Endothelial cell (in vitro differentiated cells): ENCODE data around the gene SAMD8. TPM values are rescaled to one million over a fixed set of nuclear protein-coding genes. Genes with fewer than 3 reads are reported as not detected.
A peak's percentile ranks its signal among the peaks of the same experiment; 100 is the strongest.

Source experiments
- DNase-seq: peaks from one replicate; pipeline ENCODE4 v3.0.0; 2021; ENCODE audit warnings: low spot score
- H3K27ac Mint-ChIP-seq: one replicate; pipeline ENCODE4 v1.8.0; 2021; ENCODE audit warnings: mixed read lengths, inconsistent platforms; ENCODE audit not compliant: unreplicated experiment
- H3K27me3 Mint-ChIP-seq: one replicate; pipeline ENCODE4 v1.8.0; 2021; ENCODE audit warnings: mild to moderate bottlenecking, moderate library complexity, mixed read lengths, inconsistent platforms; ENCODE audit not compliant: unreplicated experiment
- H3K36me3 Mint-ChIP-seq: one replicate; pipeline ENCODE4 v1.8.0; 2021; ENCODE audit warnings: mild to moderate bottlenecking, low read depth, mixed read lengths, inconsistent platforms; ENCODE audit not compliant: unreplicated experiment
- H3K4me1 Mint-ChIP-seq: one replicate; pipeline ENCODE4 v1.8.0; 2021; ENCODE audit warnings: mild to moderate bottlenecking, mixed read lengths, inconsistent platforms; ENCODE audit not compliant: unreplicated experiment
- H3K4me3 Mint-ChIP-seq: one replicate; pipeline ENCODE4 v1.8.0; 2021; ENCODE audit warnings: mild to moderate bottlenecking, mixed read lengths, inconsistent platforms; ENCODE audit not compliant: unreplicated experiment
- H3K9me3 Mint-ChIP-seq: one replicate; pipeline ENCODE4 v1.8.0; 2021; ENCODE audit warnings: mixed read lengths, inconsistent platforms; ENCODE audit not compliant: unreplicated experiment
- total RNA-seq: library from RNA; stranded (reverse); fragmentation: NEBNext Ultra II Directional; extraction: Animal tissue kit (Norgen Biotek cat#: 25700); gene quantifications from one replicate; pipeline ENCODE4 v1.2.1, GENCODE V29; 2021; ENCODE audit not compliant: unreplicated experiment
- TF ChIP-seq, protein P1 (sequence below): fragments of 200-600 bp; sonication (generic); IDR thresholded peaks from one replicate; pipeline ENCODE4 v1.5.0; 2021; ENCODE audit warnings: antibody characterized with exemption; ENCODE audit not compliant: unreplicated experiment

SAMD8 gene
- total RNA-seq, 1 donor from 2014 or later = 29.0 TPM

DNA sequence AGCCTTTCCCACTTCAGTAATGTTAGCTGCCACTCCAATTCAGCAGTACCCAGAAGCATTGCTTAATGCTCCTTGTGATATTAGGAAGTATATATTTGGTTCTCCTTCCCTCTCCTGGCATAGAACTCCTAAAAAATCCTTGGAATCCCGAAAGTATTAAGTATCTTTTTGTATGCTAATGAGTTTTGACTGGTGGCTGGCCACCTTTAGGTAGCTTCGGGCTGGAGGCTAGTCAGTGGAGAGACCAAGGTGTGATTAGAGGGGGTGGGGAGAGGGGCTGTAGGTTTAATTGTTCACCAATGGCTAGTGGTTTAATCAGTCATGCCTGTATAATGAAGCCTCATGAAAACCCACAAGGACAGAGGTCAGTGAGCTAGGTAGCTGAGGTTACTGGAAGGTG lies 112.1 kb downstream of the SAMD8 start:
- Mint-ChIP-seq H3K36me3 (peaks cover 35% of the 10 kb centered on the region), H3K9me3 (no peaks in the 10 kb centered on the region), H3K4me1 (peaks cover 43% of the 10 kb centered on the region), H3K27ac (peak overlapping the region; percentile 99), H3K4me3 (no peak overlapping the region), H3K27me3 (no peaks in the 10 kb centered on the region)
- DNase-seq = no peak
- TF ChIP-seq, protein P1, sequence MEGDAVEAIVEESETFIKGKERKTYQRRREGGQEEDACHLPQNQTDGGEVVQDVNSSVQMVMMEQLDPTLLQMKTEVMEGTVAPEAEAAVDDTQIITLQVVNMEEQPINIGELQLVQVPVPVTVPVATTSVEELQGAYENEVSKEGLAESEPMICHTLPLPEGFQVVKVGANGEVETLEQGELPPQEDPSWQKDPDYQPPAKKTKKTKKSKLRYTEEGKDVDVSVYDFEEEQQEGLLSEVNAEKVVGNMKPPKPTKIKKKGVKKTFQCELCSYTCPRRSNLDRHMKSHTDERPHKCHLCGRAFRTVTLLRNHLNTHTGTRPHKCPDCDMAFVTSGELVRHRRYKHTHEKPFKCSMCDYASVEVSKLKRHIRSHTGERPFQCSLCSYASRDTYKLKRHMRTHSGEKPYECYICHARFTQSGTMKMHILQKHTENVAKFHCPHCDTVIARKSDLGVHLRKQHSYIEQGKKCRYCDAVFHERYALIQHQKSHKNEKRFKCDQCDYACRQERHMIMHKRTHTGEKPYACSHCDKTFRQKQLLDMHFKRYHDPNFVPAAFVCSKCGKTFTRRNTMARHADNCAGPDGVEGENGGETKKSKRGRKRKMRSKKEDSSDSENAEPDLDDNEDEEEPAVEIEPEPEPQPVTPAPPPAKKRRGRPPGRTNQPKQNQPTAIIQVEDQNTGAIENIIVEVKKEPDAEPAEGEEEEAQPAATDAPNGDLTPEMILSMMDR = no peak

DNA sequence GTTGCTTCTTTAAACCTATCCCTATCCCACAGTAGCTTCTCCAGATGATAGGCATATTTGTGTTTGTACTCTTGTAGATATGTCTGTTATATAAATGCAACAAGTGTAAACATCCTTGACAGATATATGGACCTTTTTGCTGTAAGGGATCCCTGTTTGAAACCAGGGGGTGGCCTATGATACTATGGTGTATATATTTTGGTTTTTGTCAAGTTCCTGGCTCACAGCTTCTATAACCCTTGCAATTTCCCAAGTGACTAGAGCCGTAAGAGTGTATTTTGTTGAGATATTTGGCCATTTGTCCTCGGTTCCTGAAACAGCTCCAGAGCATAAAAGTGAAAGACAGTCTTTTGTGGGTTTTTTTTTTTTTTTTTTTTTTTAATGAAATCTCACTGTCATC lies 114.6 kb downstream of the SAMD8 start:
- H3K27me3 Mint-ChIP-seq = no peaks in the 10 kb centered on the region
- peak overlapping the region; percentile 25 for H3K4me3 Mint-ChIP-seq
- no peaks in the 10 kb centered on the region for H3K9me3 Mint-ChIP-seq
- DNase-seq = no peak
- peaks cover 50% of the 10 kb centered on the region for H3K4me1 Mint-ChIP-seq
- H3K27ac Mint-ChIP-seq = peak overlapping the region; percentile 99
- TF ChIP-seq, protein P1 = no peak
- peaks cover 29% of the 10 kb centered on the region for H3K36me3 Mint-ChIP-seq

DNA sequence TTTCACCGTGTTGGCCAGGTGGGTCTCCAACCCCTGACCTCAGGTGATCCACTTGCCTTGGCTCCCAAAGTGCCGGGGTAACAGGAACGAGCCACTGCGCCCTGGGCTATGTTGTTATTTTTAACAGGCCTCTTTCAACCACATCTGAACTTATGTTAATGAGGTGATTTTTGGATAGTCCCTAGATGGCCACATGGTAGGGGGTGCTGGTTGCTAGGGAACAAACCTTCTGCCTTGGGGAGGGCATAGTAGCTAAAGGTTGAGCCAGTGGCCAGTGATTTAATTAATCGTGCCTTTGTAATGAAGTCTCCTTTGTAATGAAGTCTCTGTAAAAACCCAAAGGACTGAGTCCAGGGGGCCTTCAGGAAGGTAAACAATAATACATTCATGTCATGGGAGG lies 115.2 kb downstream of the SAMD8 start:
- no peak for DNase-seq
- Mint-ChIP-seq H3K9me3 (no peaks in the 10 kb centered on the region), H3K4me1 (peaks cover 50% of the 10 kb centered on the region), H3K27me3 (peaks cover 2% of the 10 kb centered on the region), H3K27ac (peak overlapping the region; percentile 99), H3K4me3 (no peak overlapping the region), H3K36me3 (peaks cover 34% of the 10 kb centered on the region)
- TF ChIP-seq, protein P1 = no peak

DNA sequence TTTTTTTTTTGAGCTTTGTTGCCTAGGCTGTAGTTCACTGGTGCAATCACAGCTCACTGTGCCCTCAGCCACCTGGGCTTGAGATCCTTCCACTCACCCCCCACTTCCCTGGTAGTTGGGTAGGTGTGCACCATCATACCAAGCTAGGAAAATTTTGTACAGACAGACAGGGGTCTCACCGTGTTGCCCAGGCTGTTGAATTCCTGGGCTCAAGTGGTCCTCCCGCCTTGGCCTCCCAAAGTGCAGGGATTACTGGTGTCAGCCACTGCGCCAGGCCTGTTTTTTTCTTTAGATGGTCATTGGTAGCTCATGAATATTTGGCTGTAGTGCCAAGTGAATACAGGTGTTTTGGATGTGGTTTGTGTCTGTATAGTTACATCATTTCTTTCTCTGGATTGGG lies 116.8 kb downstream of the SAMD8 start:
- no peak for DNase-seq
- Mint-ChIP-seq H3K9me3 (no peaks in the 10 kb centered on the region), H3K4me1 (peaks cover 42% of the 10 kb centered on the region), H3K4me3 (peak overlapping the region; percentile 52), H3K27ac (peak overlapping the region; percentile 81), H3K27me3 (peaks cover 7% of the 10 kb centered on the region), H3K36me3 (peaks cover 34% of the 10 kb centered on the region)
- TF ChIP-seq, protein P1 = no peak

DNA sequence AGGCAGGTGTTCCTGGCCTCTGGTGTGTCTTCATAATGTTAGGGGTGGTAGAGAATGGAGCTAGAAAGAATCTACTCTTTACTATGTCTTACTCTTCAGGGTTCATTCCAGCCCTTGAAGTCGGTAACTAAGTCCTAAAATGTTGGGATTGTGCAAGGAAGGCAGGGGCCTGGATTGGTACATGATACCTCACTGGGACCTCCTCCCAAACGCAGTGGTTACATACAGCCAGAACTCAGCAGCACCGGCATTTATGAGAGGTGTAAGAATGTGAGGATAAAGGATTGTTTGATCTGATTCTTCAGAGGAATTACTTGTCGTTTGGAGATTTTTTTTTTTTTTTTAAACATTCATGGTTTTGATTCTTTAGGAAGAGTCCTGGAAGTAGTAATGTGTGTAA lies 117.4 kb downstream of the SAMD8 start:
- TF ChIP-seq, protein P1 = no peak
- peaks cover 8% of the 10 kb centered on the region for H3K27me3 Mint-ChIP-seq
- H3K4me1 Mint-ChIP-seq = peaks cover 36% of the 10 kb centered on the region
- peaks cover 34% of the 10 kb centered on the region for H3K36me3 Mint-ChIP-seq
- no peak for DNase-seq
- no peaks in the 10 kb centered on the region for H3K9me3 Mint-ChIP-seq
- H3K4me3 Mint-ChIP-seq = peak overlapping the region; percentile 52
- H3K27ac Mint-ChIP-seq = peak overlapping the region; percentile 81
